ENCODE results near the gene OLFM2. TPM values are rescaled to one million over a fixed set of nuclear protein-coding genes. Genes with fewer than 3 reads are reported as not detected.

OLFM2 gene
- polyA plus RNA-seq, 2 of the 4 experiments (the other 2 are of a cell fraction): 6.5 to 8.0 TPM

DNA sequence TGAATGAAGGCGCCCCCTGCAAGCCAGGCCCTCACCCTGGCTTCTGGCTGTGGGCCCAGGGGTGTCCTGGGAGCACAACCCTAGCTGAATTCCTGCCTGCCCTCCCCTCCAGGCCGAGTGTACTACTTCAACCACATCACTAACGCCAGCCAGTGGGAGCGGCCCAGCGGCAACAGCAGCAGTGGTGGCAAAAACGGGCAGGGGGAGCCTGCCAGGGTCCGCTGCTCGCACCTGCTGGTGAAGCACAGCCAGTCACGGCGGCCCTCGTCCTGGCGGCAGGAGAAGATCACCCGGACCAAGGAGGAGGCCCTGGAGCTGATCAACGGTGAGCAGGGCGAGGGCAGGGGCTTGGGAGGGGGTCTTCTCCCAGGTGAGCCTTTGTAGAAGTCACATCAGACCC lies 98.0 kb downstream of the OLFM2 start:
- ATAC-seq (no peak), FAIRE-seq (no peak), DNase-seq (ENCODE audit: low read depth in 1 of 2, low spot score in 1 of 2) (no peak)
- no peak overlapping the region for H3K27ac ChIP-seq
- H3K4me2 ChIP-seq: no peak overlapping the region
- peaks cover 8% of the 10 kb centered on the region for H3K4me1 ChIP-seq
- CTCF ChIA-PET: interaction anchor here (1.0 kb wide), 1 partner anchor 9 kb away, joined by 6 read pairs; no protein-coding TSS in a partner anchor
- WGBS (ENCODE audit: missing lambda C conversion rate): 94% methylated on average over 13 of the region's 15 CpGs
- TF ChIP-seq CBX2 (IDR thresholded peaks at IDR 0.05; ENCODE audit: borderline replicate concordance, low read depth) (no peak), CHD2 (IDR thresholded peaks at IDR 0.05; ENCODE audit: low read length, partially characterized antibody) (no peak), EP300 (IDR thresholded peaks at IDR 0.05) (no peak), HDAC2 (IDR thresholded peaks at IDR 0.05) (no peak), NFE2L2 (conservative IDR thresholded peaks at IDR 0.05; ENCODE audit: low read length) (no peak), JUNB (IDR thresholded peaks at IDR 0.05) (no peak), FOSL2 (IDR thresholded peaks at IDR 0.05) (no peak), FOSL2 (CRISPR knock-in tag; IDR thresholded peaks at IDR 0.05) (no peak), JUN (IDR thresholded peaks at IDR 0.05) (no peak), POLR2AphosphoS2 (conservative IDR thresholded peaks at IDR 0.05; ENCODE audit: low read length) (no peak), CEBPB (IDR thresholded peaks at IDR 0.05) (no peak)
- TF ChIP-seq, protein P1, sequence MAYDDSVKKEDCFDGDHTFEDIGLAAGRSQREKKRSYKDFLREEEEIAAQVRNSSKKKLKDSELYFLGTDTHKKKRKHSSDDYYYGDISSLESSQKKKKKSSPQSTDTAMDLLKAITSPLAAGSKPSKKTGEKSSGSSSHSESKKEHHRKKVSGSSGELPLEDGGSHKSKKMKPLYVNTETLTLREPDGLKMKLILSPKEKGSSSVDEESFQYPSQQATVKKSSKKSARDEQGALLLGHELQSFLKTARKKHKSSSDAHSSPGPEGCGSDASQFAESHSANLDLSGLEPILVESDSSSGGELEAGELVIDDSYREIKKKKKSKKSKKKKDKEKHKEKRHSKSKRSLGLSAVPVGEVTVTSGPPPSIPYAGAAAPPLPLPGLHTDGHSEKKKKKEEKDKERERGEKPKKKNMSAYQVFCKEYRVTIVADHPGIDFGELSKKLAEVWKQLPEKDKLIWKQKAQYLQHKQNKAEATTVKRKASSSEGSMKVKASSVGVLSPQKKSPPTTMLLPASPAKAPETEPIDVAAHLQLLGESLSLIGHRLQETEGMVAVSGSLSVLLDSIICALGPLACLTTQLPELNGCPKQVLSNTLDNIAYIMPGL (CRISPR knock-in tag; IDR thresholded peaks at IDR 0.05; ENCODE audit: borderline replicate concordance): no peak
- TF ChIP-seq, protein P2, sequence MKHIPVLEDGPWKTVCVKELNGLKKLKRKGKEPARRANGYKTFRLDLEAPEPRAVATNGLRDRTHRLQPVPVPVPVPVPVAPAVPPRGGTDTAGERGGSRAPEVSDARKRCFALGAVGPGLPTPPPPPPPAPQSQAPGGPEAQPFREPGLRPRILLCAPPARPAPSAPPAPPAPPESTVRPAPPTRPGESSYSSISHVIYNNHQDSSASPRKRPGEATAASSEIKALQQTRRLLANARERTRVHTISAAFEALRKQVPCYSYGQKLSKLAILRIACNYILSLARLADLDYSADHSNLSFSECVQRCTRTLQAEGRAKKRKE (CRISPR knock-in tag; IDR thresholded peaks at IDR 0.05; ENCODE audit: low read depth): no peak
- TF ChIP-seq, protein P3, sequence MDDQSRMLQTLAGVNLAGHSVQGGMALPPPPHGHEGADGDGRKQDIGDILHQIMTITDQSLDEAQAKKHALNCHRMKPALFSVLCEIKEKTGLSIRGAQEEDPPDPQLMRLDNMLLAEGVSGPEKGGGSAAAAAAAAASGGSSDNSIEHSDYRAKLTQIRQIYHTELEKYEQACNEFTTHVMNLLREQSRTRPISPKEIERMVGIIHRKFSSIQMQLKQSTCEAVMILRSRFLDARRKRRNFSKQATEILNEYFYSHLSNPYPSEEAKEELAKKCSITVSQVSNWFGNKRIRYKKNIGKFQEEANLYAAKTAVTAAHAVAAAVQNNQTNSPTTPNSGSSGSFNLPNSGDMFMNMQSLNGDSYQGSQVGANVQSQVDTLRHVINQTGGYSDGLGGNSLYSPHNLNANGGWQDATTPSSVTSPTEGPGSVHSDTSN (IDR thresholded peaks at IDR 0.05): no peak
- TF ChIP-seq, protein P4, sequence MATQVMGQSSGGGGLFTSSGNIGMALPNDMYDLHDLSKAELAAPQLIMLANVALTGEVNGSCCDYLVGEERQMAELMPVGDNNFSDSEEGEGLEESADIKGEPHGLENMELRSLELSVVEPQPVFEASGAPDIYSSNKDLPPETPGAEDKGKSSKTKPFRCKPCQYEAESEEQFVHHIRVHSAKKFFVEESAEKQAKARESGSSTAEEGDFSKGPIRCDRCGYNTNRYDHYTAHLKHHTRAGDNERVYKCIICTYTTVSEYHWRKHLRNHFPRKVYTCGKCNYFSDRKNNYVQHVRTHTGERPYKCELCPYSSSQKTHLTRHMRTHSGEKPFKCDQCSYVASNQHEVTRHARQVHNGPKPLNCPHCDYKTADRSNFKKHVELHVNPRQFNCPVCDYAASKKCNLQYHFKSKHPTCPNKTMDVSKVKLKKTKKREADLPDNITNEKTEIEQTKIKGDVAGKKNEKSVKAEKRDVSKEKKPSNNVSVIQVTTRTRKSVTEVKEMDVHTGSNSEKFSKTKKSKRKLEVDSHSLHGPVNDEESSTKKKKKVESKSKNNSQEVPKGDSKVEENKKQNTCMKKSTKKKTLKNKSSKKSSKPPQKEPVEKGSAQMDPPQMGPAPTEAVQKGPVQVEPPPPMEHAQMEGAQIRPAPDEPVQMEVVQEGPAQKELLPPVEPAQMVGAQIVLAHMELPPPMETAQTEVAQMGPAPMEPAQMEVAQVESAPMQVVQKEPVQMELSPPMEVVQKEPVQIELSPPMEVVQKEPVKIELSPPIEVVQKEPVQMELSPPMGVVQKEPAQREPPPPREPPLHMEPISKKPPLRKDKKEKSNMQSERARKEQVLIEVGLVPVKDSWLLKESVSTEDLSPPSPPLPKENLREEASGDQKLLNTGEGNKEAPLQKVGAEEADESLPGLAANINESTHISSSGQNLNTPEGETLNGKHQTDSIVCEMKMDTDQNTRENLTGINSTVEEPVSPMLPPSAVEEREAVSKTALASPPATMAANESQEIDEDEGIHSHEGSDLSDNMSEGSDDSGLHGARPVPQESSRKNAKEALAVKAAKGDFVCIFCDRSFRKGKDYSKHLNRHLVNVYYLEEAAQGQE (IDR thresholded peaks at IDR 0.05): no peak
- TF ChIP-seq, protein P5, sequence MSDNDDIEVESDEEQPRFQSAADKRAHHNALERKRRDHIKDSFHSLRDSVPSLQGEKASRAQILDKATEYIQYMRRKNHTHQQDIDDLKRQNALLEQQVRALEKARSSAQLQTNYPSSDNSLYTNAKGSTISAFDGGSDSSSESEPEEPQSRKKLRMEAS (IDR thresholded peaks at IDR 0.05): no peak
- no peaks in the 10 kb centered on the region for H3K9me3 ChIP-seq
- no peak overlapping the region for H3K4me3 ChIP-seq
- POLR2A ChIA-PET: no interaction called here

DNA sequence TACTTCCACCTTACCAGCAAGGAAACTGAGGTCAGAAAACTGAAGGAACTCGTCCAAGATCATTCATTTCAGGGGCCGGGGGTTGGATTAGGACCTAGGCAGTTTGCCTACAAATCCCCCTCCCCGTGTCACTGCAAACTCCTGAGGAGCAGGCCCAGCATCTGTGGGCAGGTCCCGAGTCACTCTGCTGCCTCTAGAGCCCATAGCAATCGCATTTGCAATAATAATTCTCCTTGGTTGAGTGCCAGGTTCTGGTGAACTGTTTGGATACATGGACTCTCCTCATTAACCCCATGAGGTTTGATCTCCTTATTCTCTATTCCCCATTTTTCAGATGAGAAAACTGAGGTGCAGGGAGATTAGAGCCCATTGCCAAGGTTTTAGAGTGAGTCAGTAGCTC lies 100.3 kb downstream of the OLFM2 start:
- H3K4me1 ChIP-seq: peaks cover 8% of the 10 kb centered on the region
- TF ChIP-seq RNF2 (IDR thresholded peaks at IDR 0.05; ENCODE audit: borderline replicate concordance, low read depth): no peak
- ChIA-PET POLR2A (interaction anchor here (1.8 kb wide), 1 partner anchor 9 kb away, joined by 7 read pairs; the partner anchor contains the start of gene UBL5), CTCF (interaction anchor here (1.2 kb wide), 1 partner anchor 12 kb away, joined by 4 read pairs; no protein-coding TSS in a partner anchor)
- no peaks in the 10 kb centered on the region for H3K9me3 ChIP-seq
- no peak for FAIRE-seq
- H3K4me3 ChIP-seq: peak overlapping the region; percentile 87
- peak overlapping the region; percentile 94 for H3K4me2 ChIP-seq
- peak overlapping the region; percentile 87 to 98; a peak in 5 of 6 replicates for H3K27ac ChIP-seq
- DNase-seq (ENCODE audit: low read depth in 1 of 2, low spot score in 1 of 2): no peak
- 7% methylated on average over 5 of the region's 5 CpGs for WGBS (ENCODE audit: missing lambda C conversion rate)
- no peak for ATAC-seq
